HG03060 (cell line): ENCODE measurements around the gene OR13C3.
"Not testable (repeated sequence)": the region's sequence is repeated elsewhere in the genome, so short reads cannot be mapped to it uniquely, and the experiment has no call there.

ENCODE experiments used
- ATAC-seq: cut with Tn5 transposase; IDR thresholded peaks from one replicate; pipeline ENCODE4 v1.9.1; 2021; ENCODE audit warnings: low read depth, moderate number of reproducible peaks; ENCODE audit not compliant: unreplicated experiment

Gene OR13C3

DNA sequence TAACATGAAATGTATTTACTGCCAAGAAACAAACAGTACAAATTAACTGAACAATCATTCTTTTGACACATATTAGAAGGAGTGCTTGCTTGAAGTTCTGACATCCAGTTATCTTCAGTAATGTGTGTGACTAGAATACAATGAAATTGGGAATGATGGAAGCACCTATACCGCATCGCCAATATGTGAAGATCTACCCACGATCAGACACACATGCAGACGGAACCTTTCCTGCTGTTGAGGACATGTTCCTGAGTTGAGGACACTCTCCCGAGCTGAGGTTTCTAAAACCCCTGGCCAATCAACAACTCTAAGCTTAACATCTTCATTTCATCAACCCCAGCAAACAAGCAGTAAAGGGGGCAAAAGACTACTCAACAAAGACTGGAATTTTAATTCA lies at the start of gene OR13C3:
Gene OR13C3 (minus strand): TSS at position 101 of the 400 bp plus-strand sequence. CDS start 133 bp downstream, outside the sequence.
- no peak for ATAC-seq

DNA sequence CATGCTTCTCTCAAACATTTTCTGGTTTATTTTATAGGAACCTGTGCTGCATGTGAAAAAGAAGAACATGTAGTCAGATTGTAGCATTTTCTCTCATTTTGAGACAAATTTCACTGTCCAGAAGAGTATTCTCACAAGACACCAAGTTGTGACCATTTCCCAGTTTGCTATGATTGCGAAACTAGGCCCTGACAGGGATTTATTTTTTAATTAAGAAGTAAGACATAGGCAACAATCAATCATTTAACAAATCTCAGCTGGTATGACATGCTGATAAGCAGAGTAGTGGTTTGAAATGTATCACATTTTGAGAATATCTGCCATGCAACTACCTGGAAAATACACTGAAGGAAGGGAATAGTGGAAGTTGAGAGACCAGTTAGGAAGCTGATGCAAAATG lies 43.9 kb upstream of the OR13C3 start:
- no peak for ATAC-seq

DNA sequence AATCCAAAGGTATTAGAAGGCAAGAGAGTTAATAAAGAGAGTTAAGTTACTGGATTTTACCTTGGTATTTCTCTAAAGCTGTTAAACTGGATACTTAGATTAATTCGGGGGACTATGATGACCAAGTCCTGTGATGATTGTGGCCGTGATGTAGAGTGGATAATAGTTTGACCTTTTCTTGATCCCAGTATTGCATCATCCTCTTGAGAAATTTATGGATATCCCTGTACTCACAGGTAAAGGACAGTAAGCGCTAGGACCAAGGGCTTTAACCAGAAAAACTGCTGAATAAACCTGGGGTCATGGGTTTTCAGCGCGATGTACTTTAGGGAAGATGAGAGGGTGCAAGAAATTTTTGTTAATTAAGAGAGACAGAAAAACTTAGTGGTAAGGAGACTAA lies 40.6 kb upstream of the OR13C3 start:
- ATAC-seq: no peak

DNA sequence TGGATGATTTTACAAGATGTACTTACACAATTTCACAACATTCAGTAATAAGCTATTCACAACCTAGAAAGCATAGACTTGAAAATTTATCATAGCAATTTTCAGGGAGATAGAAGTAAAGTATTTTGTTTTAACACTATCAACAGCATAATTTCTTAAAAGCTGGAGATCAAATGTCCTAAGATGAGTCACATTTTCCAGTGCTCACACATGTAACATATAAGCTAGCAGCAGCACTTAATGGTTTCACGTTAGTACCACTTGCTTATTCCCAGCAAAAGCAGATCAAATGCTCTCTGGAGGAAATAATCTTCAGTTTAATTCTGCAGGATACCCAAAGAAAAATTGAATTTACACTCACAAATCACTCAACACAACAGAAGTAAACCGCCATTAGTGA lies 38.8 kb upstream of the OR13C3 start:
- no peak for ATAC-seq

DNA sequence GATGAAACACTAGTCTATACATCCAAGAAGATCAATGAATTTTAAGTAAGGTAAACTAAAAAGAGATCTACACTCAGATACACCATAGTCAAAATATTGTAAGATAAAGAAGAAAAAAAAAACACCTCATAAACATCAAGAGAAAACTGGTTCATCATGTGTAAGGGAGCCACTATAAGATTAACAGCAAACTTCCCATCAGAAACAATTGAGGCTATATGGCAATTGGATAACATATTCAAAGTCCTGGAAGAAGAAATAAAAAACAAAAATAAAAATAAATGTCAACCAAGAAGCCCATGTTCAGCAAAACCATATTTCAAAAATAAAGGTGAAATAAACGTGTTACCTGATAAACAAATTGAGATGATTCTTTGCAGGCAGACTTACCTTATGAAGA lies 36.0 kb upstream of the OR13C3 start:
- ATAC-seq: no peak

DNA sequence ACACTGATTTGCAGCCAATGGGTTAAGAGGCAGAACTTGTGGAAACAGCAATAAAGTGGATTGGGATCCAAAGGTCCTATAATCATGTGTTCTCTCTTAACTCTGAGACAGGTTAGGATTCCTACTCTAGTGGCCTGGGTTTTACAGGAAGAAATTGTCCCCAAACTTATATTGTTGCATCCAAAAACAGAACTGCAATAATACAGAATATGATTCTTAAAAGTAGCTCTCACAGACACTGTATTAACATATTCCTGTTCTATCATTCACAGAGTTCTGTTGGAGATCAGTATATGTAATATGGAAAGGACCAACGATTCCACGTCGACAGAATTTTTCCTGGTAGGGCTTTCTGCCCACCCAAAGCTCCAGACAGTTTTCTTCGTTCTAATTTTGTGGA lies 32.2 kb upstream of the OR13C3 start, which contains the start of gene OR13C8:
Gene OR13C8 (plus strand): TSS at position 301 of the 400 bp plus-strand sequence. CDS start 0 bp downstream, at position 301.
- ATAC-seq: no peak

DNA sequence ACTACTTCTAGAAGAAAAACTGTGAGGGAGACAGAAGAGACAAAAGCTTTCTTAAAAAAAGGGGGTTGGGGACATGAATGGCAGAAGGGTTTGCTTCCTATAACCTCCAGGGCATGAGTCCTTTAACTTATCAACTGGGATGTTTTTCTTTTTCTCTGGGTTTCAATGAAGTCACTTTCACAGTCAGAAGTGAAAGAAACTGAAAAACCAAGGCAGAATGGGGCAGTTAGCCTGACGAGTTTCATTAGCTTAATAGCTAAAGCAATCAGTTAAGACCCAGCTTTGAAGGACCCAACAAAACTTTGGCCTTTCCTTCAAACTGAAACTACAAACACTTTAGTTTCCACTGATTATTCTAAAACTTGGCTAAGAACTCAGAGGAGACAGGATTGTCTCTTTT lies 27.7 kb upstream of the OR13C3 start:
- no peak for ATAC-seq

DNA sequence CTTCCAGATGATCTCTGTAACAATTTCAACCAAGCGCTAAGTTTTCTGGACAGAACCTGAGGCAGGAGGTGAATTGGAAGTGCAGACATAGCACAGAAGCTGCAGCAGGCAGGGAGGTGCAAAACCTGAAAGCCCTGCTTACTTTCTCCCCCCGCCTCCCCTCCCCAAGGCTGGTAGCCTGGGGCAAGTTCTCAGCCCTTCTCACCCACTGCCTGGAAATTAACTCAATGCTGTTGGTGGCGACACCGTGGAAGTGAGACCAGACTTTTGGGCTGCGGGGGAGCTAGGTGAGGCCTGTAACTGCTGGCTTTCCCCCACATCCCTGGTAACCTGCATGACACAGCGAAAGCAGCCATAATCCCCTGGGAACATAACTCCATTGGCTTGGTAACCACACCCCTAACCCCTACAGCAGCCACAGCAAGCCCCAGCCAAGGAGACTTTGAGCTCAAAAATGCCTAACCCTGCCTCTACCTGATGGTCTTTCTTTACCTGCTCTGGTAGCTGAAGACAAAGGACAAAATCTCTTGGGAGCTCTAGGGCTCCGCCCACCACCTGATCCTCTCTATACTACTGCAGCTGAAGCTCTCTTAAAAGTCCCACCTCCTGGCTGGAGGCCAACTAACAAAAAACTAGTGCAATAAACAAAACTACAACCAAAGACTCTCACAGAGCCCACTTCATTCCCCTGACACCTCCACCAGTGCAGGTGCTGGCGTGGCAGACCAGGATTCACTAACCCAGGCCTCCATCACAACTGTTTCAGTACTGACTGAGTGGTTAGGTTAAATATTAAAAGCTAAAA lies 20.4 kb upstream of the OR13C3 start:
- no peak for ATAC-seq

DNA sequence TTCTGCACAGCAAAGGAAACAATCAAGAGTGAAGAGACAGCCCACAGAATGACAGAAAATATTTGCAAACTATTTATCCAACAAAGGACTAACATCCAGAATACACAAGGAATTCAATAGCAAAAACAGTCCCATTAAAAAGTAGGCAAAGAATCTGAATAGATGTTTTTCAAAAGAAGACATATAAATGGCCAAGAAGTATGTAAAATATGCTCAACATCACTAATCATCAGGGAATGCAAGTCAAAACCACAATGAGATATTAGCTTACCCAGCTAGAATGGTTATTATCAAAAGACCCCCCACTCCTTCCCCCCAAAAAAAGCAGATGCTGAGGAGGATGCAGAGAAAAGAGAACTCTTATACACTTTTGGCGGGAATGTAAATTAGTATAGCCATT lies 18.9 kb upstream of the OR13C3 start:
- ATAC-seq: no peak

DNA sequence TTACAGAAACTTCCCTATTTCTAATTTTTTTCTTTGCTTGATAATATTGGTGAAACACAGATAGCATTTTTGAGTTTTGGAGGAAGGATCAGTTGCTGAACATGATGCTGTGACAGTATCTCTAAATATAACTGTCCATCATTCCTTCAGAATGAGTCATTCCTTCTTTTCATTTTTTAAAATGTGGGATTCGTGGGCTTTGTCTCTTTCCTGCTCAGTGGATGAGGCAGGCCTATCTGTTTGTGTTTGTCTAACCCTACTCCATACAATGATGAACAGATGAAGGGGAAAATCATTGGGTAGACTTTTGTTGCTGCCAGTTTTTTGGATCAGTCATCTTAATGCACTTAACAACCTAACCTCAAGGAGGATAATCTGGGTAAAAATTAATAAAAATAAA lies 16.6 kb upstream of the OR13C3 start:
- ATAC-seq: no peak

DNA sequence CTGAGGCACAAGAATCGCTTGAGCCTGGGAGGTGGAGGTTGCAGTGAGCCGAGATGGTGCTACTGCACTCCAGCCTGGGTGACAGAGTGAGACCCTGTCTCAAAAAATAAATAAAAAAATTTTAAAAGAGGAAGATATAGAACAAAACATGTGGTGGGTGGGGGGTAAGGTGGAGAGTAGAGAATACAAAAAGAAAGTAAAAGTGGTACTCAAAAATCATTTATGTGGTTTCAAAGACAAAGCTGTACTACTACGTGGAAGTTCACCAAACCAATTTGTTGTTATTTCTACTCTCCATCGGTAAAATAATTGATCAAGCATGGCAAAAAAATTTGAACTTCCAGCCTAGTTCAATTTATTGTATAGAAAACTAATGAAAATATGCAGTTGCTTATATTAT lies 8.0 kb upstream of the OR13C3 start:
- ATAC-seq: no peak

DNA sequence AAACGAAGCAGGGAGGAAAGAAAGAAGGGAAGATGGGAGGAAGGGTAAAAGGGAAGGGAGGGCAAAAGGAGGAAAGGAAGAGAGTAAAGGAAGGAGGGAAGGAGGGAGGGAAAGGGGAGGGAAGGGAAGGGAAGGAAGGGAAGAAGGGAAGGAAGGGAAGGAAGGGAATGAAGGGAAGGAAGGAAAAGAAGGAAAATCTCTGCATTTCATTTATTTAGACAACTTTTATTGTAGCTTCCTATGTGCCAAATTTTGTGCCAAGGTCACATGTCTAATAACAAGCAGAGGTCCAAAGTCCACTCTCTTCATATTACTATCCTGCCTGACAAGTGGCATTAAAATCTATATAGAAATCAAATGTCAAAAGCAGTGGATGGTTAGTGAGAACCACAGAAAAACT lies 2.6 kb upstream of the OR13C3 start:
- ATAC-seq: no peak

DNA sequence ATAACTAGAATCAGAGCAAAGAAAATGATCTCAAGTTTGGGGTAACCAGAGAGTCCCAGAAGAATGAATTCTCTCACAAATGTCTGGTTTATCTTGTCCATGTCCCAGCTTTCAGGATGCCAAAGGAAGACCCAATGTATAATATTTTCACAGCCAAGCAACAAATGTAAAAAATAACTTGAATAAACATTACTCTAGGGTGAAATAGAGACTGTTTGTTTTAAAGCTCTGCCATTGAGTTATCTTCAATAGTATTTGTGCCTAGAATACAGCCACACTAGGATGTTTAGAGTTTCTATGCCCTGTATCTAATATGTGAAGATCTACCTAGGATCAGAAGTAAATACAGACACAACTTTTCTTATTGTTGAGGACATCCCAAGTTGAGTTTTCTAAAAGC lies 9.5 kb downstream of the OR13C3 start, which contains the start of gene OR13C4:
Gene OR13C4 (minus strand): TSS at position 101 of the 400 bp plus-strand sequence. CDS start 0 bp downstream, at position 101.
- ATAC-seq: no peak

DNA sequence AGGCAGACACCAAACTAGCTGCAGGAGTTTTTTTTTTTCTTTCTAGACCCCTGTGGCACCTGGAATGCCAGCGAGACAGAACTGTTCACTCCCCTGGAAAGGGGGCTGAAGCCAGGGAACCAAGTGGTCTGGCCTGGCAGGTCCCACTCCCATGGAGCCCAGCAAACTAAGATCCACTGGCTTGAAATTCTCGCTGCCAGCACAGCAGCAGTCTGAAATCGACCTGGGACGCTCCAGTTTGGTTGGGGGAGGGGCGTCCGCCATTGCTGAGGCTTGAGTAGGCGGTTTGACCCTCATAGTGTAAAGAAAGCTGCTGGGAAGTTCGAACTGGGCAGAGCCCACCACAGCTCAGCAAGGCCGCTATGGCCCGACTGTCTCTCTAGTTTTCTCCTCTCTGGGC lies 16.4 kb downstream of the OR13C3 start:
- not testable (repeated sequence) for ATAC-seq

DNA sequence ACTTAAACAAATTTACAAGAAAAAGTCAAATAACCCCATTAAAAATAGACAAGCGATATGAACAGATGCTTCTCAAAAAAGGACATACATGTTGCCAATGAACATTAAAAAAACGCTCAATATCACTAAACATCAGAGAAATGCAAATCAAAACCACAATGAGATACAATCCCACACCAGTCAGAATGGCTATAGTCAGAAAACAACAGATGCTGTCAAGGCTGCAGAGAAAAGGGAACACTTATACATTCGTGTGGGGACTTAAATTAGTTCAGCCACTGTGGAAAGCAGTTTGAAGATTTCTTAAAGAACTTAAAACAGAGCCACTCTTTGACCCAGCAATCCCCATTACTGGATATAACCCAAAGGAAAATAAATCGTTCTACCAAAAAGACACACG lies 21.8 kb downstream of the OR13C3 start:
- ATAC-seq: no peak

DNA sequence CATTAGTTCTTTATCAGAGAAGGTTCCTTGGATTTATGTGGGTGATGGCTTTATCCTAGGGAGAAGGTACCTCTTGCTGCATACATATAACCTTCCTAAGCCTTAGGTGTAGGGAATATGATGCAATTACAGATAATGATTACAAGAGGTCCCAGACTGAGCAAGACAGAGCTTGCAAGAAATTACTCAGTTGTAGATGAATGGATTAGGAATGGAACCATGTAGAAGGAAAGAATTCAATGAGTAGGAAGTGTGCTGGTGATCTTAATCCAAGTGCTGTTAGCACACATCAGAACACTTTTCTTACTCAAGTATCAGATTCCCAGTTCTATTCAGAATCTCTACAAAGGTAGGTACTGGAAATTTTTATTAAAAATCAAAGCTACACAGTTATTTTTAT lies 30.1 kb downstream of the OR13C3 start:
- ATAC-seq: no peak

DNA sequence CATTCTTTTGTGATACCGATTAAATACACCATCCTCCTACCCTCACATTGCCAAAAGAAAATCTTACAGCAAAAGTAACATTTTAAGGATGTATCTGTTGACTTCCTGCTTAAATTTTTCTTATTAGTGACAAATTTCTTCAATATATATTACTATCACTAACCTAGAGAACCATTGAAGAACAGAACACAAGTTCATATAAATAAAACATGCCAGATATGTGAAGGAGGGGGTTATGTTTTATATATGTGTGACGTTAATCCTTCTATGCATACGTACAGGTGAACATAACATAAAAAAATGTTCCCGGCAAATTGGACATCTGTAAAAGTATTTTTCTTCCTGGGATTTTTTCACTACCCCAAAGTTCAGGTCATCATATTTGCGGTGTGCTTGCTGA lies 32.7 kb downstream of the OR13C3 start, which contains the start of gene OR13F1:
Gene OR13F1 (plus strand): TSS at position 301 of the 400 bp plus-strand sequence. CDS start 0 bp downstream, at position 301.
- no peak for ATAC-seq

DNA sequence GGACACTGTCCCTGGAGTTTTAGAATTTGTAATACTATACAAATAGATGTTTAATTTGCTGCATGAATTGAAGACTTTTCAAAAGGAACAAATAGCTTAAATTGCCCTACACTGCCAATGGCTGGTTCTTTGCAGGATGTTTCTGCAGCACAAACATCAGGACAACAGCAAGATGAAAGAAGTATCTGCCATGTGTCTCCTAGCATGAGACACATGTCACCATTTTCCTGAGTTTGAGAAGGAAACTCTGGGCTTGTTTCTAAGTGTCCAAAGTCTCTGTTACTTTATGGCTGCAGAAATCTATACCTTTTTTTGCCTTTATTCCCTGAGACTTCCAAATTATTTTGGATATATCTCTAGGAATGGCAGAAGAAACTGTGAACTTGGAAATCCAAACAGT lies 33.2 kb downstream of the OR13C3 start:
- ATAC-seq: no peak

DNA sequence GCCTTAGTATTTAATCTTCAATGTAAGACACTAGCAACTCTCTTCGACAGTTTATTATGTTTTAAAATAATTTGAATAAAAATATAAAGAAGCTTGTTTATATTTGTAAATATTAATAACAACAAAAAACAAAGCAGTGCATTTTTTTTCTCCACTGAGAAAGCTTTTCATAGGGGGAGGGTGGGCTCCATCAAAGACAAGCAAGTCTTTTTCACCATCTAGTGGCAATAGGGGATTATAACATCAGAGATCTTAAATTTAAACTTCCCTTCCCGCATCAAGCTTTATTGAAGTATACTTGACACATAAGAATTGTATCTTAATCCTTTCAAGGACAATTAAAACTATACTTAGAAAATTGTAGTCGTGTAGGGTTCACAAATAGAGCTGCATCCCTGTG lies 41.8 kb downstream of the OR13C3 start:
- no peak for ATAC-seq
